Measurements from ENCODE around the gene CUL7. TPM values are rescaled to one million over a fixed set of nuclear protein-coding genes. Genes with fewer than 3 reads are reported as not detected.
A peak's percentile ranks its signal among the peaks of the same experiment; 100 is the strongest.

CUL7 gene
- total and polyA plus RNA-seq, 9 donors = 9.3 to 29.1 (median 21.6) TPM

- DNase-seq = peak in 3 of 5 donors; percentile 35 to 54 (median 49)
- Histone ChIP-seq H3K36me3 (no peaks in the 10 kb centered on the region), H3K27me3 (no peaks in the 10 kb centered on the region), H3K9me3 (no peaks in the 10 kb centered on the region), H3K27ac (peak overlapping the region in 1 of 2 donors; percentile 59), H3K4me3 (no peak overlapping the region), H3K4me1 (ENCODE audit: insufficient read depth) (peaks cover 19% of the 10 kb centered on the region)
- no peak for TF ChIP-seq EP300 (IDR thresholded peaks at IDR 0.05)
- TF ChIP-seq POLR2A (IDR thresholded peaks at IDR 0.05) = no peak
- TF ChIP-seq CTCF (IDR thresholded peaks at IDR 0.05) = no peak
- intact Hi-C loops (cut with DNase I) = no loop called here
- WGBS, 3 donors = 18 to 31% (median 19%) methylated on average over 8 of the region's 8 CpGs
Observed at GRCh38 chr6:43096451-43097097, 42.9 kb upstream of the CUL7 start.

GRCh38 chr6:43095939-43096338, 42.3 kb upstream of the CUL7 start:
- Histone ChIP-seq H3K4me3 (no peak overlapping the region), H3K9me3 (no peaks in the 10 kb centered on the region), H3K4me1 (ENCODE audit: insufficient read depth) (peaks cover 17% of the 10 kb centered on the region), H3K36me3 (no peaks in the 10 kb centered on the region), H3K27me3 (no peaks in the 10 kb centered on the region), H3K27ac (peak overlapping the region in 1 of 2 donors; percentile 40)
- WGBS, 3 donors = 37 to 49% (median 39%) methylated on average over 7 of the region's 7 CpGs
- DNase-seq = no peak
- TF ChIP-seq POLR2A (IDR thresholded peaks at IDR 0.05) (no peak), EP300 (IDR thresholded peaks at IDR 0.05) (no peak), CTCF (IDR thresholded peaks at IDR 0.05) (no peak)
- intact Hi-C loops (cut with DNase I) = no loop called here

GRCh38 chr6:43093436-43094289, 40.0 kb upstream of the CUL7 start:
- no peak for TF ChIP-seq POLR2A (IDR thresholded peaks at IDR 0.05)
- no peak for TF ChIP-seq EP300 (IDR thresholded peaks at IDR 0.05)
- TF ChIP-seq CTCF (IDR thresholded peaks at IDR 0.05) = no peak
- H3K9me3 ChIP-seq = no peaks in the 10 kb centered on the region
- H3K27ac ChIP-seq = peak overlapping the region in 1 of 2 donors; percentile 51
- peak overlapping the region; percentile 30 for H3K4me3 ChIP-seq
- 10 to 19% (median 11%) methylated on average over 9 of the region's 9 CpGs for WGBS, 3 donors
- H3K27me3 ChIP-seq = no peaks in the 10 kb centered on the region
- no peaks in the 10 kb centered on the region for H3K36me3 ChIP-seq
- peak in 1 of 5 donors; percentile 58 for DNase-seq
- peaks cover 21% of the 10 kb centered on the region for H3K4me1 ChIP-seq (ENCODE audit: insufficient read depth)
- intact Hi-C loops (cut with DNase I) = no loop called here

- Histone ChIP-seq H3K27ac (peak overlapping the region in 1 of 2 donors; percentile 34), H3K4me3 (no peak overlapping the region), H3K9me3 (no peaks in the 10 kb centered on the region), H3K36me3 (no peaks in the 10 kb centered on the region), H3K27me3 (no peaks in the 10 kb centered on the region), H3K4me1 (ENCODE audit: insufficient read depth) (peaks cover 16% of the 10 kb centered on the region)
- TF ChIP-seq EP300 (IDR thresholded peaks at IDR 0.05) = no peak
- TF ChIP-seq CTCF (IDR thresholded peaks at IDR 0.05) = no peak
- TF ChIP-seq POLR2A (IDR thresholded peaks at IDR 0.05) = no peak
- no peak for DNase-seq
- intact Hi-C loops (cut with DNase I) = no loop called here
Observed at GRCh38 chr6:43092635-43093034, 39.0 kb upstream of the CUL7 start.
